GM12878 (cell line): ENCODE measurements around the gene DST. TPM values are rescaled to one million over a fixed set of nuclear protein-coding genes. Genes with fewer than 3 reads are reported as not detected.

Experiments used
- CBFB ChIP-seq: IDR thresholded peaks from 2 replicates; pipeline ENCODE4 v1.6.1; 2016; ENCODE audit warnings: antibody characterized with exemption, low read depth
- CHD1 ChIP-seq: IDR thresholded peaks from 2 replicates; pipeline ENCODE4 v1.6.1; 2012; ENCODE audit warnings: low read depth, low read length, improper control_type of control experiment
- HDAC2 ChIP-seq: fragments of 200-600 bp; sonication (generic); IDR thresholded peaks from 2 replicates; pipeline ENCODE4 v1.6.1; 2017
- MTA3 ChIP-seq: IDR thresholded peaks from 2 replicates; pipeline ENCODE4 v1.6.1; 2012; ENCODE audit warnings: low read length, inconsistent platforms, borderline replicate concordance
- NBN ChIP-seq: fragments of 450-650 bp; IDR thresholded peaks from 2 replicates; pipeline ENCODE4 v1.6.1; 2016
- SUZ12 ChIP-seq: fragments of 200-600 bp; sonication (generic); IDR thresholded peaks from one replicate; pipeline ENCODE4 v1.6.1; 2018; ENCODE audit warnings: antibody characterized with exemption, mild to moderate bottlenecking; ENCODE audit not compliant: unreplicated experiment
- polyA plus RNA-seq, 11 experiments: library from polyadenylated mRNA; depleted of rRNA in 4 of 11; unstranded in 6 of 11; stranded (reverse) in 5 of 11; fragments of >200 nt; fragmentation: Nextera tagmentation in 4 of 11; fragmentation: Illumina TruSeq in 1 of 11; extraction: Ambion mirVana in 4 of 11; extraction: Trizol in 1 of 11; gene quantifications; 1 replicate in 1 of 11; 2 replicates in 10 of 11; pipeline versions ENCODE4 v1.2.1 to v1.2.3, GENCODE V29; 2011 to 2016; ENCODE audit warnings: inconsistent platforms in 2 of 11, missing spikeins in 2 of 11, low read depth in 1 of 11
- total RNA-seq, 4 experiments: library from RNA; depleted of rRNA in 3 of 4; stranded (reverse); fragments of >200 nt in 3 of 4; fragmentation: Illumina TruSeq in 1 of 4; extraction: Trizol in 1 of 4; gene quantifications; 2 replicates each; pipeline versions ENCODE4 v1.2.1 to v1.2.3, GENCODE V29; 2013 to 2021
- TF ChIP-seq, protein P1 (sequence below): fragments of 450-650 bp; IDR thresholded peaks from 2 replicates; pipeline ENCODE4 v1.6.1; 2017; ENCODE audit warnings: antibody characterized with exemption, mild to moderate bottlenecking, moderate library complexity
- TF ChIP-seq, protein P2 (sequence below): IDR thresholded peaks from 2 replicates; pipeline ENCODE4 v1.6.1; 2012; ENCODE audit warnings: improper control_type of control experiment, low read depth, low read length; ENCODE audit not compliant: insufficient replicate concordance

DST gene
- total and polyA plus RNA-seq, 10 of the 15 experiments (the other 5 are each of a cell fraction or from before 2014, with no cell fraction given), result 32.1 to 156 (median 75.0) TPM

DNA sequence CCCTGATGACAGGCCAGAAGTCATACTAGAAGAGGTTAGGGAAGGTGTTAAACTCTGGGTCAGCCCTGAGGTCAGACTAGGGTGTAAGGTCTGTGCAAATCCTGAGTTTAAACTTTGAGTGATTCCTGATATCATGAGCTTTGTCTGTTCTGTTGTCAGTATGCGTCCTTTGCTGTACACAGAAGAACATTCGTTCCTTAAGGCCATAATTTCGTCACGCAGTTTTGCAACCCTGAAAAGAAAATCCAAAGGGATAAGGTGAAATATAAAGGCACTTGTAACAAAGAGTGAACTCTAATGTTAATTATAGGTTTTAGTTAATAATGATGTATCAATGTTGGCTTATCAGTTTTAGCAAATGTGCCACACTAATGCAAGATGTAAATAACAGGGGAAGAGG, 2.3 kb downstream of the DST start (continued):
- TF ChIP-seq, protein P1, sequence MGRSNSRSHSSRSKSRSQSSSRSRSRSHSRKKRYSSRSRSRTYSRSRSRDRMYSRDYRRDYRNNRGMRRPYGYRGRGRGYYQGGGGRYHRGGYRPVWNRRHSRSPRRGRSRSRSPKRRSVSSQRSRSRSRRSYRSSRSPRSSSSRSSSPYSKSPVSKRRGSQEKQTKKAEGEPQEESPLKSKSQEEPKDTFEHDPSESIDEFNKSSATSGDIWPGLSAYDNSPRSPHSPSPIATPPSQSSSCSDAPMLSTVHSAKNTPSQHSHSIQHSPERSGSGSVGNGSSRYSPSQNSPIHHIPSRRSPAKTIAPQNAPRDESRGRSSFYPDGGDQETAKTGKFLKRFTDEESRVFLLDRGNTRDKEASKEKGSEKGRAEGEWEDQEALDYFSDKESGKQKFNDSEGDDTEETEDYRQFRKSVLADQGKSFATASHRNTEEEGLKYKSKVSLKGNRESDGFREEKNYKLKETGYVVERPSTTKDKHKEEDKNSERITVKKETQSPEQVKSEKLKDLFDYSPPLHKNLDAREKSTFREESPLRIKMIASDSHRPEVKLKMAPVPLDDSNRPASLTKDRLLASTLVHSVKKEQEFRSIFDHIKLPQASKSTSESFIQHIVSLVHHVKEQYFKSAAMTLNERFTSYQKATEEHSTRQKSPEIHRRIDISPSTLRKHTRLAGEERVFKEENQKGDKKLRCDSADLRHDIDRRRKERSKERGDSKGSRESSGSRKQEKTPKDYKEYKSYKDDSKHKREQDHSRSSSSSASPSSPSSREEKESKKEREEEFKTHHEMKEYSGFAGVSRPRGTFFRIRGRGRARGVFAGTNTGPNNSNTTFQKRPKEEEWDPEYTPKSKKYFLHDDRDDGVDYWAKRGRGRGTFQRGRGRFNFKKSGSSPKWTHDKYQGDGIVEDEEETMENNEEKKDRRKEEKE, result no peak
- no peak for TF ChIP-seq HDAC2
- no peak for TF ChIP-seq CHD1
- no peak for TF ChIP-seq NBN
- TF ChIP-seq, protein P2, sequence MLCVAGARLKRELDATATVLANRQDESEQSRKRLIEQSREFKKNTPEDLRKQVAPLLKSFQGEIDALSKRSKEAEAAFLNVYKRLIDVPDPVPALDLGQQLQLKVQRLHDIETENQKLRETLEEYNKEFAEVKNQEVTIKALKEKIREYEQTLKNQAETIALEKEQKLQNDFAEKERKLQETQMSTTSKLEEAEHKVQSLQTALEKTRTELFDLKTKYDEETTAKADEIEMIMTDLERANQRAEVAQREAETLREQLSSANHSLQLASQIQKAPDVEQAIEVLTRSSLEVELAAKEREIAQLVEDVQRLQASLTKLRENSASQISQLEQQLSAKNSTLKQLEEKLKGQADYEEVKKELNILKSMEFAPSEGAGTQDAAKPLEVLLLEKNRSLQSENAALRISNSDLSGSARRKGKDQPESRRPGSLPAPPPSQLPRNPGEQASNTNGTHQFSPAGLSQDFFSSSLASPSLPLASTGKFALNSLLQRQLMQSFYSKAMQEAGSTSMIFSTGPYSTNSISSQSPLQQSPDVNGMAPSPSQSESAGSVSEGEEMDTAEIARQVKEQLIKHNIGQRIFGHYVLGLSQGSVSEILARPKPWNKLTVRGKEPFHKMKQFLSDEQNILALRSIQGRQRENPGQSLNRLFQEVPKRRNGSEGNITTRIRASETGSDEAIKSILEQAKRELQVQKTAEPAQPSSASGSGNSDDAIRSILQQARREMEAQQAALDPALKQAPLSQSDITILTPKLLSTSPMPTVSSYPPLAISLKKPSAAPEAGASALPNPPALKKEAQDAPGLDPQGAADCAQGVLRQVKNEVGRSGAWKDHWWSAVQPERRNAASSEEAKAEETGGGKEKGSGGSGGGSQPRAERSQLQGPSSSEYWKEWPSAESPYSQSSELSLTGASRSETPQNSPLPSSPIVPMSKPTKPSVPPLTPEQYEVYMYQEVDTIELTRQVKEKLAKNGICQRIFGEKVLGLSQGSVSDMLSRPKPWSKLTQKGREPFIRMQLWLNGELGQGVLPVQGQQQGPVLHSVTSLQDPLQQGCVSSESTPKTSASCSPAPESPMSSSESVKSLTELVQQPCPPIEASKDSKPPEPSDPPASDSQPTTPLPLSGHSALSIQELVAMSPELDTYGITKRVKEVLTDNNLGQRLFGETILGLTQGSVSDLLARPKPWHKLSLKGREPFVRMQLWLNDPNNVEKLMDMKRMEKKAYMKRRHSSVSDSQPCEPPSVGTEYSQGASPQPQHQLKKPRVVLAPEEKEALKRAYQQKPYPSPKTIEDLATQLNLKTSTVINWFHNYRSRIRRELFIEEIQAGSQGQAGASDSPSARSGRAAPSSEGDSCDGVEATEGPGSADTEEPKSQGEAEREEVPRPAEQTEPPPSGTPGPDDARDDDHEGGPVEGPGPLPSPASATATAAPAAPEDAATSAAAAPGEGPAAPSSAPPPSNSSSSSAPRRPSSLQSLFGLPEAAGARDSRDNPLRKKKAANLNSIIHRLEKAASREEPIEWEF, result no peak
- TF ChIP-seq MTA3, result no peak
- no peak for TF ChIP-seq SUZ12
- no peak for TF ChIP-seq CBFB
